Endothelial cell of umbilical vein (primary cell): ENCODE results near the gene C8B. TPM values are rescaled to one million over a fixed set of nuclear protein-coding genes. Genes with fewer than 3 reads are reported as not detected.

Experiments
- BruUV-seq: library from RNA; stranded (reverse); fragments of 400-500 nt; replicated peaks from 2 replicates; lab custom pipeline; 2021; lab: Mats Ljungman, UMichigan
- CTCF ChIA-PET: fragments of 300-600, 350-600 bp; sonication (Branson Sonifier 250); formaldehyde crosslinking; loops from one replicate; lab custom pipeline; 2021; ENCODE audit warnings: antibody characterized with exemption, inconsistent platforms; lab: Charles Lee
- POLR2A ChIA-PET: fragments of 300-600, 350-600 bp; sonication (Branson Sonifier 250); formaldehyde crosslinking; loops from one replicate; lab custom pipeline; 2021; ENCODE audit warnings: antibody characterized with exemption, inconsistent platforms; lab: Charles Lee
- DNase-seq: peaks from one replicate; pipeline ENCODE4 v3.0.0-alpha.2; 2011; ENCODE audit warnings: low read depth, low spot score
- FAIRE-seq: peaks from 2 replicates; lab custom pipeline; 2011; peaks lifted over from hg19 to GRCh38; lab: Jason Lieb, UNC
- H2AFZ ChIP-seq: 2 replicates; pipeline ENCODE4 v1.6.0; 2012; ENCODE audit warnings: low read depth, low read length, control low read depth, inconsistent platforms
- H3K27ac ChIP-seq: 2 replicates; pipeline ENCODE4 v1.5.1; 2011; ENCODE audit warnings: low read depth, mild to moderate bottlenecking, control low read depth, low read length, moderate library complexity; ENCODE audit not compliant: insufficient read depth
- H3K27me3 ChIP-seq, 2 experiments: 2 replicates each; pipeline versions ENCODE4 v1.6.0 to v1.6.1; 2011; ENCODE audit warnings: low read length in 2 of 2, mixed read lengths in 1 of 2; ENCODE audit not compliant: control insufficient read depth in 2 of 2, insufficient read depth in 2 of 2
- H3K36me3 ChIP-seq, 2 experiments: 2 replicates in 1 of 2; 3 replicates in 1 of 2; pipeline ENCODE4 v1.5.1; 2011; ENCODE audit warnings: low read length in 2 of 2, mild to moderate bottlenecking in 1 of 2, moderate library complexity in 1 of 2; ENCODE audit not compliant: control insufficient read depth in 2 of 2, insufficient read depth in 2 of 2; ENCODE audit errors: extremely low read depth in 1 of 2
- H3K4me1 ChIP-seq: 3 replicates; pipeline ENCODE4 v1.5.1; 2011; ENCODE audit warnings: mild to moderate bottlenecking, low read length; ENCODE audit not compliant: control insufficient read depth, insufficient read depth; ENCODE audit errors: extremely low read depth
- H3K4me2 ChIP-seq: 2 replicates; pipeline ENCODE4 v1.6.1; 2011; ENCODE audit warnings: low read length, control low read depth, mixed read lengths; ENCODE audit not compliant: insufficient read depth
- H3K4me3 ChIP-seq, 3 experiments: fragments of 200-600 bp in 1 of 3; sonication (generic), shearing (Covaris generic) in 1 of 3; replicated peaks in 1 of 3; 2 replicates each; pipeline ENCODE4 v1.5.1; 2011 to 2016; ENCODE audit warnings: control low read depth in 3 of 3, low read length in 3 of 3, mild to moderate bottlenecking in 2 of 3, inconsistent platforms in 1 of 3, low read depth in 1 of 3, moderate library complexity in 1 of 3; ENCODE audit not compliant: insufficient read depth in 1 of 3
- H3K79me2 ChIP-seq: 2 replicates; pipeline ENCODE4 v1.6.0; 2012; ENCODE audit warnings: low read length, inconsistent platforms; ENCODE audit not compliant: control insufficient read depth, insufficient read depth
- H3K9ac ChIP-seq: replicated peaks from 2 replicates; pipeline ENCODE3; 2011; ENCODE audit warnings: low read length, control low read depth; ENCODE audit not compliant: insufficient read depth; ENCODE audit errors: extremely low read depth
- H3K9me1 ChIP-seq: replicated peaks from 3 replicates; pipeline ENCODE4 v1.6.0; 2011; ENCODE audit warnings: mild to moderate bottlenecking, low read length; ENCODE audit not compliant: control insufficient read depth, insufficient read depth; ENCODE audit errors: extremely low read depth
- H3K9me3 ChIP-seq: replicated peaks from 2 replicates; pipeline ENCODE4 v1.5.1; 2012; ENCODE audit warnings: low read length, inconsistent platforms; ENCODE audit not compliant: control insufficient read depth, insufficient read depth
- H4K20me1 ChIP-seq: replicated peaks from 2 replicates; pipeline ENCODE3; 2011; ENCODE audit warnings: mild to moderate bottlenecking, low read length; ENCODE audit not compliant: control insufficient read depth, insufficient read depth; ENCODE audit errors: extremely low read depth
- CTCF ChIP-seq, 2 donors: IDR thresholded peaks; 1 replicate in 1 of 2; 2 replicates in 1 of 2; pipeline ENCODE4 v1.5.1; 2011; ENCODE audit warnings: low read length in 2 of 2, mild to moderate bottlenecking in 2 of 2, moderate library complexity in 2 of 2, control low read depth in 1 of 2, inconsistent platforms in 1 of 2, low read depth in 1 of 2; ENCODE audit not compliant: insufficient read depth in 1 of 2; ENCODE audit errors: extremely low read depth in 1 of 2
- EZH2 ChIP-seq: IDR thresholded peaks from 2 replicates; pipeline ENCODE4 v1.6.1; 2012; ENCODE audit warnings: borderline replicate concordance, low read depth, mild to moderate bottlenecking, moderate library complexity, low read length, inconsistent platforms; ENCODE audit not compliant: severe bottlenecking
- FOS ChIP-seq: IDR thresholded peaks from 2 replicates; pipeline ENCODE4 v1.6.1; 2011; ENCODE audit warnings: mild to moderate bottlenecking, low read length, moderate library complexity, borderline replicate concordance; ENCODE audit not compliant: insufficient read depth
- GATA2 ChIP-seq: IDR thresholded peaks from 2 replicates; pipeline ENCODE4 v1.7.0; 2011; ENCODE audit warnings: low read depth, mild to moderate bottlenecking, moderate library complexity, mixed read lengths, low read length; ENCODE audit not compliant: insufficient read length, insufficient read depth
- JUN ChIP-seq: IDR thresholded peaks from 2 replicates; pipeline ENCODE4 v1.6.1; 2011; ENCODE audit warnings: borderline replicate concordance, low read depth; ENCODE audit not compliant: insufficient read length, insufficient read depth
- MAX ChIP-seq: IDR thresholded peaks from 2 replicates; pipeline ENCODE4 v1.6.1; 2011; ENCODE audit not compliant: insufficient read depth, insufficient read length
- MYC ChIP-seq: IDR thresholded peaks from one replicate; pipeline ENCODE4 v1.6.1; 2011; ENCODE audit warnings: mild to moderate bottlenecking, low read depth, low read length
- POLR2A ChIP-seq: IDR thresholded peaks from 2 replicates; pipeline ENCODE4 v1.6.1; 2012; ENCODE audit warnings: low read depth, mild to moderate bottlenecking, control low read depth, low read length
- POLR2AphosphoS5 ChIP-seq: IDR thresholded peaks from 2 replicates; pipeline ENCODE4 v1.6.1; 2012; ENCODE audit warnings: low read depth, mild to moderate bottlenecking, control low read depth, low read length, moderate library complexity; ENCODE audit not compliant: insufficient read depth
- dilution Hi-C: fragments of 300-500 bp; cut with MboI; formaldehyde crosslinking; loops from one replicate; pipeline ENCODE4 v1.15.0; 2019; ENCODE audit warnings: low sequenced_read_pairs; ENCODE audit not compliant: extremely low pct_ligation_motif_present
- intact Hi-C: fragments of 100-400 bp; cut with micrococcal nuclease; formaldehyde crosslinking; loops from one replicate; pipeline ENCODE4 v1.10.0; 2022
- polyA plus RNA-seq, 4 experiments: library from polyadenylated mRNA; depleted of rRNA in 3 of 4; stranded (reverse) in 3 of 4; unstranded in 1 of 4; fragments of >200 nt; gene quantifications; 2 replicates each; pipeline versions ENCODE4 v1.2.1 to v1.2.3, GENCODE V29; 2011 to 2012; ENCODE audit warnings: missing spikeins in 1 of 4
- total RNA-seq: library from RNA; stranded (reverse); gene quantifications from 2 replicates; pipeline ENCODE4 v1.2.3, GENCODE V29; 2021

C8B gene
- total and polyA plus RNA-seq, 2 donors (not counting 3 experiments of a cell fraction or from before 2014, with no cell fraction given) = not detected

- Histone ChIP-seq H3K9me1 (no peaks in the 10 kb centered on the region), H4K20me1 (no peaks in the 10 kb centered on the region), H2AFZ (no peak overlapping the region), H3K9me3 (no peaks in the 10 kb centered on the region), H3K36me3 (no peaks in the 10 kb centered on the region), H3K4me1 (no peaks in the 10 kb centered on the region), H3K27me3 (no peaks in the 10 kb centered on the region), H3K4me2 (no peak overlapping the region), H3K4me3 (no peak overlapping the region), H3K79me2 (no peaks in the 10 kb centered on the region), H3K9ac (no peak overlapping the region), H3K27ac (no peak overlapping the region)
- ChIA-PET POLR2A (no interaction called here), CTCF (no interaction called here)
- FAIRE-seq (no peak), DNase-seq (no peak)
- BruUV-seq = no TSS peak
- TF ChIP-seq FOS (no peak), MAX (no peak), GATA2 (no peak), POLR2A (no peak), CTCF (IDR thresholded peaks at IDR 0.05; ENCODE audit: extremely low read depth in 1 of 2, insufficient read depth in 1 of 2, low read depth in 1 of 2, low read length in 2 of 2) (no peak), MYC (no peak), POLR2AphosphoS5 (no peak), JUN (no peak), EZH2 (no peak)
- intact Hi-C loops (no loop called here), dilution Hi-C loops (no loop called here)
Observed at GRCh38 chr1:56894014-56894413, 71.8 kb downstream of the C8B start.
